ENCODE measurements around the gene PIAS2.
"Not testable (repeated sequence)": the region's sequence is repeated elsewhere in the genome, so short reads cannot be mapped to it uniquely, and the experiment has no call there.

Gene PIAS2

DNA sequence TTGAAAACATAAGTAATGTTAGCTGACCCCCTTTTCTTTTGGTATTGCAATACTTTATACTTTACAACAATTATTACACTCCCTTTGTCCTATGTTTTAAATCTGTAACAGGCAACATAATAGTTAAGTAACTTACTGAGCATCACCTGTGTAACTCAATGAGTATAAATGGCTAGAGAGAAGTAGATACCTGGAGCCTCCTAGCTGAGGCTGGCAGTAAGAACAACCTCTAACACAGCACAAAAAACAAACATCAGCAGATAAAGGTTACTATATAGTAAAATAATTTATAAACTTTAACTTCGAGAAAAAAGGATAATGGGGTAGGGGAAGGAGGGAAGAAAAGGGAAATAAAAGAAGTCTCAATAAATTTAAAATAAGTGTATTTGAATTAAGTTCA, 87.4 kb downstream of the PIAS2 start:
- no peak for DNase-seq

GRCh38 chr18:46829531-46829930, 87.8 kb downstream of the PIAS2 start:
- no peak for DNase-seq

DNA sequence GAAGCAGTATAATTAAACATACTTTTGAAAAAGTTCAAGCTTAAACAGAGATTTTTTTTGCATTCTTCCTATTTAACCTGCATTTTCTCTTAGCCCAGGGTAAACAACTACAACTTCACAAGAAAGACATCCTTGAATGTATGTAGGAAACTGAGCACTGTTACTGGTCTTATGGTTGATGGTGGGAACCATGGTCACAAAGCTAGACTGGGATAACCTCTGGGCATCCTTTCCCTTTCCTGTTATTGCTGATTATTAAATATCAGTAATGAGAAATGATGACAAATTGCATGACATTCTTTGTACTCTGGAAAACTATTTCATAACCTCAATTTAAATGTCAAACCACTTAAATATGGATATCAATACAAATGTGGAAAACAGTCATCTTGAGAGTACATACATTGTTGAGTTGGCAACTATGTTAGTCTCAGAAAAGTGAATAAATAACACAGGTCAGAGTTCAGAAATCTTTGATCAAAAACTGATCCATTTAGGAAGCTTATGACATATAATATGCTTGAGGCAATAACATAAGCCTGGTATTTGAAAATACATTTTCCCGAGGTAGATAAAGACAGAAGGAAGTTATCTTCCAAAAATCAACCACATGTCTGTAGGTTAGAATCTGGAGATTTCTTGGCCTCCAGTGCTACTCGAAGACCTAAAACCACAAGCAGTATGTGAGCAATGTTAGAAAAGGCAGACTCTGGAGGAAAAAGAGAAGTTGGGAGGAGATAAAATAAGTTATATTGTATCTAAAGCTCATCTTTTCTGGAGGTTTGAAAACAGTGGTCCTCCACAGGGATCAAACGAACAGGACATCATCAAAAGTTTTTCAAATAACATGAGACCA, 95.2 kb downstream of the PIAS2 start:
- DNase-seq = no peak

DNA sequence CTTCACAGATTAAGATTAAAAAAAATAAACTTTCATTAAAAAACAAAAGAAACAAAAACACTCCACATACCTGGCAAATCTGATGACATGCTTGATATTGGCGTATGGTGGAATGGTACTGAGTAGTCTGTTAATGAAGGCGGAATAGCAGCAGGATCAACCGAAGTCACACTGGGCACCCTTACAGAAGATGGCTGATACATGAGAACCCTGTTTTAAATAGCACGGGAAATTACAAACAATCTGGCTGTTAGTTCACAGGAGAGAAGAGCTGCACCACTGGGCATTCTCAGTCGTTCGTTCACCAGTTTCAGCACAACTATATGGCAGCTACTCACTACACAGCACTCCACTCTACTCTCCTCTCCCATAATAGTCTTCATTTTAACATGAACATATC, 96.4 kb downstream of the PIAS2 start:
- no peak for DNase-seq

GRCh38 chr18:46815661-46816060, 101.6 kb downstream of the PIAS2 start:
- no peak for DNase-seq

DNA sequence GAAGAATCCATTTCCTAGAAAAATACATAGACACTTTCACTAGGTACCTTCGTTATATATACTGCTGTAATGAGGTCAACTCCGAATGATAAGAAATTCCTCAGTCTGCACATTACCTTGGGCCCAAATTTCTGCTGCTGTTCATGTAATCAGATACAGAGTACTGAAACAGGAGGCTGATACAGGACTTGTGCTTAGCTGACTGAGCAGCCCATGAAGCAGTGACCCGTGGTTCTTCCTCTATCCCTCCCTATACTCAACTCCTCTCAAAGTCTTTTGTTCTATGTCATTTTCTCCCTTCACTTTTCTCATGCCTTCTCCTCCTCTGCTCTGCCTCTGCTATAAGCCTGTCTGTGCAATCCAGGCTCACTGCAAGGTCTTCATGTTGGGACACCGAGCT, 102.9 kb downstream of the PIAS2 start:
- no peak for DNase-seq

GRCh38 chr18:46812311-46812710, 105.0 kb downstream of the PIAS2 start:
- no peak for DNase-seq

DNA sequence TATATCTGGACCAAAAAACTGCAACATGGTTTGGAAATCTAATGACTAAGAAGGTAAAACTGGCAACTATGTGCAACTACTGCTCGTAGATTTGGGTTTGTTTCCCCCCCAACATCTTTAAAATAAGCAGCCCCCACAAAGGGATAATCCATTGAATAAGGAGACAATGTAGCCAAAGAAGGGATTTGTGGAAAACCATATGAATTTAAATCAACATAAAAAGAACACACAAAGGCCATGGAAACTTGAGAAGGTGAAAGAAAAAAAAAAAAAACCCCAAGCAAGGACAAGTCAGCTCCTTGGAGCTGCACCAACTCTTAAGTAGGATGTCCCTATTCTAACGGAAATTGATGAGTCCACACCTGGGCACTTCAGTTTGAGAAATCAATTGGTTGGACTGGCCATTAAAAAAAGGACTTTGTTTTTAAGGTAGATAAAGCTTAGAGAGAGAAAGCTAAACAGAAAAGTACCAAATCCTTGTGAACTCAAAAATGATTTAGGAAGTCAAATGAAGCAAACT, 106.8 kb downstream of the PIAS2 start:
- no peak for DNase-seq

GRCh38 chr18:46809145-46809544, 108.2 kb downstream of the PIAS2 start:
- DNase-seq = no peak

DNA sequence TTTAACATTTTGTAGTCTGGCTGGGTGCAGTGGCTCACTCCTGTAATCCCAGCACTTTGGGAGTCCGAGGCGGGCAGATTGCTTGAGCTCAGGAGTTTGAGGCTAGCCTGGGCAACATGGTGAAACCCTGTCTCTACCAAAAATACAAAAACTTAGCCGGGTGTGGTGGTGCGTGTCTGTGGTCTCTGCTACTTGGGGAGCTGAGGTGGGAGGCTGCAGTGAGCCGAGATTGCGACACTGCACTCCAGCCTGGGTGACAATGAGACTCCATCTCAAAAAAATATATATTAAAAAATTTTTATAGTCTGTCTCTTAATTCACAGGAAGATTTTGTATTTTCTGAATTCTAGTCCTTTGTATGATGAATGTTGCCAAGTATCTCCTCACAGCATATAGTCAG, 121.4 kb downstream of the PIAS2 start:
- not testable (repeated sequence) for DNase-seq

GRCh38 chr18:46794607-46795006, 122.7 kb downstream of the PIAS2 start:
- no peak for DNase-seq

- no peak for DNase-seq
Measured at GRCh38 chr18:46793565-46793964, 123.7 kb downstream of the PIAS2 start.

- no peak for DNase-seq
Measured at GRCh38 chr18:46789088-46789487, 128.2 kb downstream of the PIAS2 start.

- DNase-seq = no peak
Measured at GRCh38 chr18:46787674-46788073, 129.6 kb downstream of the PIAS2 start.

- no peak for DNase-seq
Measured at GRCh38 chr18:46772357-46772756, 144.9 kb downstream of the PIAS2 start.

GRCh38 chr18:46771141-46771540, 146.2 kb downstream of the PIAS2 start:
- DNase-seq = no peak

- DNase-seq = no peak
Measured at GRCh38 chr18:46770708-46771107, 146.6 kb downstream of the PIAS2 start.

DNA sequence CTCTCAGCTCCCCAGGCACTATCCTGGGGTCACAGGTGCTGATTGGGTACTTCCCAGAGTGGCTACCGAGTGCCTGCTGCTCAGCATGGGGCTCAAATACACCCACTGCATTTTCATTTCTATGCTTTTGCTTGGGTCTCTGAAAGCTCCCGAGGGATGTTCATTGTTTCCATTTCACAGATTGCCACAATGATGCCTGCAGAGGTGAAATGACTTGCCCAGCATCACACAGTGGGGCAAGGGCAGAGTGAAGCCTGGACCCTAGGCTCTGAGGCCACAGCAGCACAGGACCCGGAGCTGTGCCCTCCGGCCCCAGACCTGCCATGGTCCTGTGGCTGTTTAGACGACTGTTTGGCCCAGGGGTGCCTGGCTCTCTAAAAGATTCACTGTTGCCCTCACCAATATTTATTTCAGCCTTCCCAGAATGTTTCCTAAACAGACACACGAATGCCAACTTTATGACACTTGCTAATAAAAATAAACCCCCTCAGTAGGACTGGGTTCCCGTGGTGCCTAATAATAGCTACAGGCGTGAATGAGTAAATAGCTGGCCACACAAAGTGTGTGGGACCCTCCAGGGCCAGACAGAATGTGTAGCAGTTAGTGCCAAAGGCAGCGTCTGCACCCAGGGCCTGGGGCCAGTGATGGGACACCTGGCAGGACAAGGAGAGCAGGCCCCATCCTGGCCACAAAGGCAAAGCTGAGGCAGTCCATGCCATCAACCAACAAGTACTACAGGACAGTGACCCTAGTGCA, 149.0 kb downstream of the PIAS2 start:
- no peak for DNase-seq

- no peak for DNase-seq
Measured at GRCh38 chr18:46767217-46767616, 150.1 kb downstream of the PIAS2 start.

DNA sequence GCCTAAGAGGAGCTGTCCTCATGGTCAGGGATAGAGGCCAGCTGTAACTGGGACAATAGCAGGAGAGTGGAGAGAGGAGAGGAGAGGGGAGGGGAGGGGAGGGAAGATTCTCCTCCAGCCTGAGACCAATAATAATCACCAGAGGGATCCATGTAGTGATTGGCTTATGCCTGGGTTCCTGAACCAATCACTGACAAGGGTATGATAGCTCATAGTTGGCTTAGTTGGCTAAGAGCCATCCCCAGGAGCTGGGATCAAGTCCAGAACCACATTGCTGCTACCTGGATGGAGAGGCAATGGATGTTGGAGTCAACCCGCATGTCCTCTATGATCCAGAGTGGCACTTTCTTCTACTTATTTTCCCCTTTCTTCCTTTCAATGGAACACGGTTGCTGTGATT, 152.7 kb downstream of the PIAS2 start:
- DNase-seq = peak; percentile 15

GRCh38 chr18:46761059-46761769, 156.1 kb downstream of the PIAS2 start:
- DNase-seq = peak; percentile 68

DNA sequence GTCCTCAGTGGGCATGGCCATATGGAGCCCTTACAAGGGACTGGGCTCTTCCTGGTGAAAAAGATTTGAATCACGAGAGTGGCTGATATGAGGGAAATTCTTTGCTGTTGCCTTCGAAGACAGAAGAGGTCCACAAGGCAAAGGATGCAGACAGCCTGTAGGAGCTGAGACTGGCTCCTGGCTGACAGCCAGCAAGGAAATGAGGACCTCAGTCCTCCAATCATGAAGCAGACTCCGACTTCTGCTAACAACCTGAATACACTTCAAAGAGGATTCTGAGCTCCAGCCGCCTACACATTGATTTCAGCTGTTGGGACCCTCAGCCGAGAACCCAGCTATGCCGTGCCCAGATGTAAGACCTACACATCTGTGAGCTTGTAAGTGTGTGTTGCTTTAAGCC, 157.4 kb downstream of the PIAS2 start:
- DNase-seq = peak; percentile 67

- DNase-seq = peak; percentile 80
Measured at GRCh38 chr18:46756559-46757201, 160.6 kb downstream of the PIAS2 start, which contains the start of gene ST8SIA5. Gene ST8SIA5, minus strand, starts transcription at chr18:46757053. Its CDS starts 545 bp downstream, at chr18:46756508.
